ENCODE data around the gene DLGAP4. TPM values are rescaled to one million over a fixed set of nuclear protein-coding genes. Genes with fewer than 3 reads are reported as not detected.

Gene DLGAP4
- 7.0 and 8.1 TPM in 2 replicates for total RNA-seq

GRCh38 chr20:36305602-36306551, at the start of gene DLGAP4:
DLGAP4 (plus strand) TSS chr20:36306339; CDS start chr20:36431718, 125,379 bp downstream.

GRCh38 chr20:36541227-36541767, 235.2 kb downstream of the DLGAP4 start, which contains the start of gene MYL9:
MYL9 (plus strand) TSS chr20:36541519; CDS start chr20:36544885, 3,366 bp downstream.

GRCh38 chr20:36573103-36573797, 267.1 kb downstream of the DLGAP4 start, which contains the start of gene TGIF2:
TGIF2 (plus strand) TSS chr20:36573597; CDS start chr20:36578775, 5,178 bp downstream.

Other genes starting within 250 kb of the DLGAP4 start
- 0.97 and 4.9 TPM in 2 replicates for gene EPB41L1, start 151.6 kb upstream of the DLGAP4 start, total RNA-seq
- 26.1 and 29.6 TPM in 2 replicates for gene AAR2, start 69.9 kb upstream of the DLGAP4 start, total RNA-seq
- gene MYL9, start 235.2 kb downstream of the DLGAP4 start, total RNA-seq, result 1.7 and 1.9 TPM in 2 replicates